COR-L47 (cell line): ENCODE data around the gene HAUS2.

Experiments used
- DNase-seq: peaks from one replicate; lab custom pipeline; 2025; lab: John Stamatoyannopoulos, UW

Gene HAUS2

DNA sequence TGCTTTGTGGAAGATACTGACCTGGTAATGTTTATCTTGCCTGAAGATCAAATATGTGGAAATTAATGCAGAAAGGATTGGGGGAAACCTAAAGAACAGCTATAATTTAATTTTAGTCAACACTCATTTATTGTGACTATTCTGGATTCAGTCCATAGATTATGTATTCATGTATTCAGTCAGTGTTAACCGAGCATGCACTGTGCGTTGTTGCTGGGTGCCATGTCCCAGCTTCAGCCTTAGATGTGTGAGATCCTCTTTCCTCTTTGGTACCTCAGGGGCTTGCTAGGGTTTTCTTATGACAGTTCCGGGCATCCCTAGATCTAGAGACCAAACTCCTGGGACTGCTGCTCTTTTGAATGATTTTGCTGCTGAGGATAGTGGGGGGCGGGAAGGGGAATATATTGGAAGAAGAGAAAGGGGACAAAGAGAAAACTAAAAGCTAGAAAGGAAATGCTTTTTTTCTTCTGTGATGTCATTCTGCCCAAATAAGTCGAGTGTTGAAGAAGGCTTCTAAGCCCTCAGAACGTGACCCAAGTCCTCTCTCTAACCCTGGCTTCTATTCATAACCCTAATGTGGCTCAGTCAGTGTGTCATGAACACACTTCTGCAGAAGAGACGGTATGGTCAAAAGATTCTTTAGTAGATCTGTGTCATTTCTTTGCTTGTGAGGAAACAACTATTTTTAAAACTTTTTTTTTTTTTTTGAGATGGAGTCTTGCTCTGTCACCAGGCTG is 60.3 kb downstream of the HAUS2 start:
- no peak for DNase-seq

DNA sequence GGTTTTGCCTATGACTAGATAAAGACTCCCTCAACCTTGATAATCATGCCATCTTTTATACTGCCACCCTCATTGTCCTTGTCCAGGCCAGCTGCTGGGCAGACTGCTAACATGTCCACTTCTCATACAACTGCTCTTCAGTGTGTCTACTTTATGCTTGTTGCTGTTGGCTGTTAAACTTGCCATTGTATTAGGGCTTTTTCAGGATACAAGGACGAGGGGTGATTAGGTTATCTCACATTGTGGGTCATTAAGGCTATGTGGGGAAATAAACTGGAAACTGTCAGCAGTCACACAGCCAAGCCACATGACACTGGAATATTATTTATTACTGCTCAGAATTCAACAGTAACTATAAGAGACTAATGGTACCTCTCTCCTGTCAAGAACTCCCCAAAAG is 62.9 kb downstream of the HAUS2 start:
- no peak for DNase-seq

DNA sequence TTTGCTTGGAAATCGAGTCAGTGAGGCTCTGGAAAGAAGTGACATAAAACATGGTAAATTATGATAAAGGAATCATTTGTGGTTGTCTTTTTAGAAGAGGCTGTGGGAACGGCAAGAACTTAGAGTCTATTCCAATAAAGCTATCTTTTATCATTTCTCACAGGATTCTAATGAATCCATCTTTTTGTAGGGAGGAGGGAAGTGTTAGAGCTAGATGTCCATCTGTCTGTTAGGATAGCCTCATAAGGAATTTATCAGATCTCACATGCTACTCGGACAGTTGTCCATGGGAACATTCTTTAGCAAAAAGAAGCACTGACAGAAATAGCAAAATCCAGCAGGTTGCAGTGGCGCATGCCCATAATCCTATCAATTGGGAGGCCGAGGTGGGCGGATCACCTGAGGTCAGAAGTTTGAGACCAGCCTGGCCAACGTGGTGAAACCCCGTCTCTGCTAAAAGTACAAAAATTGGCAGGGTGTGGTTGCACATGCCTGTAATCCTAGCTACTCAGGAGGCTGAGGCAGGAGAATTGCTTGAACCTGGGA is 63.8 kb downstream of the HAUS2 start:
- no peak for DNase-seq

DNA sequence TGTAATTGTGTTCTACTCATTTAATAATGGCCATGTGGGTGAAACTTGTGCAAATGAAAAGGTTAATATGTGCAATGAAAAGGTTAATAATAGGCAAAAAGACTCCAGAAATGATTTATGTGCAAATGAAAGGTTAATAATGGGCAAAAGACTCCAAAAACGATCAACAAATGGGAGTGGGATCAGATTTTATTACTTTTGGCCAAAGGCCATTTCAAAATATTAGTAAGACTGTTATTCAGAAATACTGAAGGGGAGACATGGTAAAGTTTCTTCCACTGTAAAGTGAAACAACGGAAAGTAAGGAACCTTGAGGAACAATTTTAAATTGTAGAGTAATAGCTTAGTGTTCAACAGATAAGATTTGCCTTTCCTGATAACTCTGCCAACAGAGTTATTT is 67.5 kb downstream of the HAUS2 start:
- no peak for DNase-seq
